AG09309 (cell line): ENCODE data around the gene LPAR3.
A peak's percentile ranks its signal among the peaks of the same experiment; 100 is the strongest.

ENCODE experiments used
- DNase-seq: peaks from one replicate; pipeline ENCODE4 v3.0.0-alpha.2; 2010; ENCODE audit warnings: low read depth
- H3K4me3 ChIP-seq: 2 replicates; pipeline ENCODE4 v1.5.1; 2011; ENCODE audit warnings: mild to moderate bottlenecking, low read depth, low read length, moderate library complexity; ENCODE audit not compliant: control insufficient read depth
- CTCF ChIP-seq: IDR thresholded peaks from 2 replicates; pipeline ENCODE4 v1.5.1; 2011; ENCODE audit warnings: mild to moderate bottlenecking, low read depth, low read length, inconsistent platforms; ENCODE audit not compliant: insufficient read depth, control insufficient read depth; ENCODE audit errors: missing control alignments

Gene LPAR3

DNA sequence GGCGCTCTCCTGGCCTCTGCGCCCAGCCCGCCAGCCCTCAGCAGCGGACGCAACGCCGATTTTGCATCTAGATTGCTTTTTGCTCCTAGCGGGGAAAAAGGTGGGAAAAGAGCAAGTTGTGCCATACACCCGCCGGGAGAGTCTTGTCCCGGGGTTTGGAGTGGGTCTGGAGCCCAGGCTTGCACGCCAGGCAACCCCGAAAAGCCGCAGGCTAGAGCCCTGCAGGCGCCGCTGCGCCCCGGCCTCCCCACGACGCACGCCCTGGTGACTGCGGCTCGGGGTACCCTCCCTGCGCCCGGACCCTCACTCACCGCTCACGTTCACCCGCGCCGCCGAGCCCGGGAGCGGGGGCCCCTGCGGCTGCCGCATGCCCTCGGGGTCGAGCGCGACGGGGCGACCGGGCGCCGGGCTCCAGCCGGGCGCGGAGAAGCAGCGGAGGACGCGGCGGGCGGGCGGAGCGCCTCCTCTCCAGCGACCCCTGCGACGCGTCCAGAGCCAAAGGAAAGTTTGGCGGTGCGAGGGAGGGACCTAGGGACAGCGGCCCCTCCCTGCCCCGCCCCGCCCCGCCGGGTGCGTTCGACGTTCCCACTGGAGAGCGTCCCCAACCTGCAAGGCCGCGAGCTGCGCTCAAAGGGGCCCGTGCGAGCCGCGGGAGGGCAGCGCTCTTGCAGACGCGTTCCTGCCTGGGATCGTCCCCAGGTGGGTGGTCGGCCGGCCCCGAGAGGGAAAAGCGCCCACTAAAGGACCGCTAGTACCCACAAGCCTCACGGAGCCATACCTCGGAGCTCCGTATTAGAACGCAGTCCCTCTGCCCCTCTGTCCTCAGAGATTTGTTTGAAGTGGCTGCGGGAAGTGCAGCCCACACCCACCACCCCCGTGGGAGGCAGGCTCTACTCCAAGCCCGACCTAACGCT lies at the start of gene LPAR3:
TSS of gene LPAR3 (minus strand) at position 502 of the 914 bp plus-strand sequence. CDS start 27,086 bp downstream, outside the sequence.
- DNase-seq, result no peak
- TF ChIP-seq CTCF, result no peak
- peak within 1 kb of the TSS; percentile 31 for H3K4me3 ChIP-seq

GRCh38 chr1:84941843-84942242 lies 48.8 kb upstream of the LPAR3 start:
- no peak for DNase-seq
- no peak for TF ChIP-seq CTCF
- H3K4me3 ChIP-seq, result no peak overlapping the region

DNA sequence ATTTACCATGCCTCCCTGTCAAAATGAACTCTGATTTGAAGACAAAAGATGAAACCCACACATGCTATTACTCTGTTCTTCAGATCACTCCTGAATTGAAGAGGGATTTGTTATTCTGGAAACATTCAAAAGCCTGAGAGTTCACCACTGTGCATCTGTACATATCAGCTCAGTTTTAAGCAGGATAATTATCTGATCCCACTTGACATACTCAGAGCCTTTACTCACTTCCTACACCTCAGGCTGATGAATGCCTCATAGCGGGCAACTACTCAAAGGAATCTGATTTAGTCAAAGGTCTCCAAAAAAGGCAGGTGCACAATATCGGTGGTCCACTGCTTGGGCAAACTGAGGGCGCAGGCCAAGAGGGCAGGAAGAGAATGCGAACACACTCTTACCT lies 47.5 kb upstream of the LPAR3 start:
- no peak for TF ChIP-seq CTCF
- no peak overlapping the region for H3K4me3 ChIP-seq
- no peak for DNase-seq

DNA sequence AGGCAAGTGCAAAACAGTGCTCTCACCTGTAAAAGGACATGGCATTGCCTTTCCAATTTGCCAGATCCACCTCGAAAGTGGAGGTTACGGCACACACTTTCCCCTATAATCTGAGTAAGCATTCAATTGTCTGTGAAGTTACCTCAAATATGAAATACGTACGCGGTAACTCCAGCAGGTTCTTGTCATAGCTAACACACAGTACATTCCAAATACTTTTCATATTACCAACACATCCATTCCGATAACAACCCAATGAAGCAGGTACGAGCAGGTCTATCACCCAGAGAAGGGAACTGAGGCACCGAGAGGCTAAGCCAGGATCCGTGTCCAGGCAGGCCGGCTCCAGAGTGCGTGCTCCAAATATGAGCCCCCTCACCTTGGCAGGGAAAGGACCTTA lies 46.8 kb upstream of the LPAR3 start:
- no peak for DNase-seq
- H3K4me3 ChIP-seq, result no peak overlapping the region
- no peak for TF ChIP-seq CTCF

- TF ChIP-seq CTCF, result no peak
- no peak overlapping the region for H3K4me3 ChIP-seq
- DNase-seq, result no peak
Observed at GRCh38 chr1:84939151-84939550, 46.1 kb upstream of the LPAR3 start.

GRCh38 chr1:84936116-84936810 lies 43.3 kb upstream of the LPAR3 start:
- DNase-seq, result peak; percentile 39
- no peak overlapping the region for H3K4me3 ChIP-seq
- TF ChIP-seq CTCF, result peak; percentile 89
